ENCODE measurements around the gene CEP104.
A peak's percentile ranks its signal among the peaks of the same experiment; 100 is the strongest.

CEP104 gene

DNA sequence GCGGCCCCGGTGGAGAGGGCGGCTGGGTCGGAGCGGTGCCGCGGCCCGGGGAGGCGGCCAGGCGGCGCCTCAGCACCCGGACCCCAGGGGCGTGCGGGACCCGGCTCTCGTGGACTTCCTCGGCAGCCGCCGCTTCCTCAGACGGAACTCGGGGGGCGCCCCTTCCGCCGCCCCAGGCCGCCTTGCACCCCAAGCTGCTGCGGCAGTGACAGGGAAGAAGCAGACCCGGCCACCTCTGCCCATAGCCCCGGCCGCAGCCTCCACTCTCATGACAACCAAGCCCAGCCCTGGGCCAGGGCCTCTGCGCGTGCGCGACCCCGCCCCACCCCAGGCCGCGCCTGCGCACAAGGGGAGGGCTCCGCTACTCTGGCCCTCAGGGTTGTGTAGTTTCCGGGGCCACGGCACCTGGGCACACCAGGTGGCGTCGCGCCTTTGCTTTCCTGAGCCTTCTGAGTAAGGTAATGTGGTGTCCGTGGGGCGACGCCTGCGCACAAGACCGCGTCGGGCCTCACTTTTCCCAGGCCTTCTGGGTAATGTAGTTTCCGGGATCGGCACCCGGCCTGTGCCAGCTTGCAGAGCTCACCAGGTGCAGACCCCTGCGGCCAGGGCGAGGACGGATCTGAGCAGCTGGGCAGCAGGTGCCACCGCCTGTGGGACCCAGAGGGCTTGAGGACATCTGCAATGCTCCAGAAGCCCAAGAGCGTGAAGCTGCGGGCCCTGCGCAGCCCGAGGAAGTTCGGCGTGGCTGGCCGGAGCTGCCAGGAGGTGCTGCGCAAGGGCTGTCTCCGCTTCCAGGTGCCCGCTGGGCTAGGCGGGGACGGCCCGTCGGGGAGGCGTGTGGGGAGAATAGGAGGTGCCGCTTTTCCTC, at the start of gene CEP104, which contains the start of gene DFFB:
Gene CEP104 (minus strand): TSS at position 289 of the 868 bp plus-strand sequence. CDS start 4,804 bp downstream, outside the sequence.
Gene DFFB (plus strand): TSS at position 554 of the 868 bp plus-strand sequence. CDS start 128 bp downstream, at position 682.
- peak; percentile 91 to 95 for DNase-seq (ENCODE audit: low read depth in 2 of 2)

DNA sequence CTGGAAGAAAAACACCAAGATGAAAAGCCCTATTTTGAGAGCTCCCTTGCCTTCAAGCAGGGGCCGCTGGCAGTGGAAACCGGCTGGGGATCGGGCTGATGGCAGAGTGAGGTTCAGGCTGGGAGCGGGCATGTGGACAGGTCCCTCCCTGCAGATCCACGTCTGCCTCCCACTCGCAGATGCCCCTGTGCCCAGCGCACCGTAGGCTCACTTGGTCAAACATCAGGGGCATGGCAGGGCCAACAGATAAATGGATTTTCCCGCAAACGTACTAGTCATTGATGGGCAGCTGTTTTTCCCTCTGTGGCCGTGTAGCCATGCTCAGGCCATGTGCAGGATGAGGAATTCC, 49.6 kb upstream of the CEP104 start:
- no peak for DNase-seq (ENCODE audit: low read depth in 2 of 2)

GRCh38 chr1:3905953-3906671, 49.1 kb upstream of the CEP104 start:
- DNase-seq (ENCODE audit: low read depth in 2 of 2), result no peak

DNA sequence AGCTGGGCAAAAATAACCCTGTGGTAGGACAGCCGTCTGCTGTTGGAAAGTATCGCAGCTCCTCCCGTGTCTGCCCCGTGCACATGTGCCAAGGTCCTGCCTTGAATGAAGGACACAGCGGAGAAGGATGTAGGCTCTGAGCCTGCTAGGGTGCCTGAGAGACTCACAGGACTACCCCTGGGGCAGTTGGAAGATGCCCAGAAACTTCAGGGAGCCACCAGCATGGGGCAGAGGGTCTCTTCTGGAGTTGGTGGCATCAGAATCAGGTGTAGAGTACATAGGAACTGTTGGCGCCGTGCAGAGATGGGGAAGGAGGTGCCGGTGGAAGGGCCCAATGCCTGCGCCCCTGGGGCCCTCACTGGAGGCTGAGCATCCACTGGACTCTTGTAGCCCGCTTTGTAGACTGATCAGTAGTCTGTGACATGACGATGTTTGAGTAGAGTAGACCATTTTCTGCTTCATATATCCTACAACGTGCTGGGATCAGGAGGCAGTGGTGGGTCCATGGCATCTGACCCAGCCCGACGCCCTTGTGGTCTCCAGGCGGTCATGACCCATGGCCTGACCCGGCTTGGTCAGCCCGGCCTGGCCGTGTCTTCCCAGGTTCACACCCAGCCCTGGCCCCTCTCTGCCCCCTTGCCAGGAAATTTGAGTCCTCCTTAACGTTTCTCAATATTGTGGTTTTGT, 48.4 kb upstream of the CEP104 start:
- no peak for DNase-seq (ENCODE audit: low read depth in 2 of 2)

DNA sequence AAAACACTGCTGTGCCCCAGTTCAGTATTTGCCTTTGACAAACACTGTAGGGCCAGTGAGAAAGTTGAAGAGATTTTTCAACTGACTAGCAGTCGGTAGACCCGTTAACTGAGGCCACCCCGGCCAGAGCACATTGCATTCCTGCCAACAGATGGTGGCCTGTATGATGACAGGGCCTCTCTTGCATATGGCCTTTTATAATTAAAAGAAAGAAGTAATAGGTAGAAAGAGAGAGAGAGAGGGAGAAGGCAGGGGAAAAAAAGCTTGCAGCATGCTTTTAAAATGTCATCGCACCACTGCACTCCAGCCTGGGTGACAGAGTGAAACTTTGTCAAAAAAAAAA, 47.8 kb upstream of the CEP104 start:
- no peak for DNase-seq (ENCODE audit: low read depth in 2 of 2)

DNA sequence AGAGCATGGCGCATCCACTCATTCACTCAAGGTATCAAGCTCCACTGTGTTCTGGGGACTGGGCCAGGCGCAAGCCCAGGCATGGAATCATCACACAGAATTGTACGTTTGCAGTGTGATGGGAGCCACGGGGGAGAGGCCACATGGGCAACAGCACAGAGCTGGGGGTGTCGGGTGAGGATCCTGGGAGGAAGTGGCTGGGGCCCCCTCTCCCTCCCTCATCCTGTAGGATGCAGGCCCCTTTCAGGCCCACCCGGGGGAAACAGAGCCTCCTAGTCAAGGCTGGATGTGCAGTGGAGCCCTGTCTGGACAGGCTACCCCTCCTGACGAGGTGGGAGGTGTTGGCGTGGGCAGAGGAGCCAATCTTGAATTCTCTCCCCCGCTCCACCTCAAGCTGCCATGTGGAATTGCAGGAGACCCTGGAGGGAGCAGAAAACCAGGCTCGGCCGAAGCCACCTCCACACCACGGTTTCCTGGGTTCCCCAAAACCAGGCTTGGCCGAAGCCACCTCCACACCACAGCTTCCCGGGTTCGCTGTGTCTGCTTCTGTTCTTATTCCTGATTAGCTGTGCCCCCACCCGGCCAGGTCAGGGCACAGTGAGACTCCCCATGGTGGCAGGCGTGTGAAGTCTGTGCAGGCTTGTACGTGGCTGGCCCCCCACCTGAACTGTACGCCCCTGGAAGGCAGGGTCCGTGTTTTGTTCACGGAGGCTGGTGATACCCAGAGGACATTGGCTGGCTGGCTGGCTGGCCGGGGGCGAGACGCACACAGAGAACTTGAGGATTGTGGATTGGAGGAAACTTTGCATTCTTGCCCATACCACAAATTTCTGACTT, 47.2 kb upstream of the CEP104 start:
- DNase-seq (ENCODE audit: low read depth in 2 of 2), result no peak

GRCh38 chr1:3903141-3904005, 46.4 kb upstream of the CEP104 start:
- no peak for DNase-seq (ENCODE audit: low read depth in 2 of 2)

- no peak for DNase-seq (ENCODE audit: low read depth in 2 of 2)
These were observed 45.6 kb upstream of the CEP104 start for GRCh38 chr1:3902571-3903091.

GRCh38 chr1:3902111-3902511, 45.1 kb upstream of the CEP104 start:
- no peak for DNase-seq (ENCODE audit: low read depth in 2 of 2)

DNA sequence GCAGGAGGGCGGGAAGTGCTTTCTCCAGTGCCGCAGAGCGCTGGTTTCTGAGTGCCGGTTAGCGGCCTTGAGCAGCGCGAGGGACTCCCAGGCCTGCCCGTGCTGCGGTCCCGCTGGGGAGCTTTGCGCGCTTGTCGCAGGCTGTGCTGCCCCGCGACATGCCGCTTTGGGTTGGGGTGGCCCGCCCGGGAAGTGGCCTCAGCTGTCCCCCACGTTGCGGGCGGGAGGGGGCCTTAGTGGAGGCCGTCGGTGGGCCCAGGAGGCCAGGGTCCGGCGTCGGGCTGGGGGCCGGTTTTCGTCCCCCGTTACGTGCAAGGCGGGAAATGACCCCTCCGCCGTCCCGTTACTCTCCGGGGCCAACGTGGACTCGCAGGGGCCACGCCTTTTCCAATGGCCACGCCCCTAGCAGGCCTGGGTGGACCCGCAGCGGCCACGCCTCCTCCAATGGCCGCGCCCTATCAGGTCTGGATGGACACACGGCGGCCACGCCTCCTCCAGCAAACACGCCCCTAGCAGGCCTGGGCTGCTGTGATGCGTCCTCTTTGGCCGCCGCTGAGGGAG, 44.0 kb upstream of the CEP104 start:
- DNase-seq (ENCODE audit: low read depth in 2 of 2), result peak; percentile 68 to 73

DNA sequence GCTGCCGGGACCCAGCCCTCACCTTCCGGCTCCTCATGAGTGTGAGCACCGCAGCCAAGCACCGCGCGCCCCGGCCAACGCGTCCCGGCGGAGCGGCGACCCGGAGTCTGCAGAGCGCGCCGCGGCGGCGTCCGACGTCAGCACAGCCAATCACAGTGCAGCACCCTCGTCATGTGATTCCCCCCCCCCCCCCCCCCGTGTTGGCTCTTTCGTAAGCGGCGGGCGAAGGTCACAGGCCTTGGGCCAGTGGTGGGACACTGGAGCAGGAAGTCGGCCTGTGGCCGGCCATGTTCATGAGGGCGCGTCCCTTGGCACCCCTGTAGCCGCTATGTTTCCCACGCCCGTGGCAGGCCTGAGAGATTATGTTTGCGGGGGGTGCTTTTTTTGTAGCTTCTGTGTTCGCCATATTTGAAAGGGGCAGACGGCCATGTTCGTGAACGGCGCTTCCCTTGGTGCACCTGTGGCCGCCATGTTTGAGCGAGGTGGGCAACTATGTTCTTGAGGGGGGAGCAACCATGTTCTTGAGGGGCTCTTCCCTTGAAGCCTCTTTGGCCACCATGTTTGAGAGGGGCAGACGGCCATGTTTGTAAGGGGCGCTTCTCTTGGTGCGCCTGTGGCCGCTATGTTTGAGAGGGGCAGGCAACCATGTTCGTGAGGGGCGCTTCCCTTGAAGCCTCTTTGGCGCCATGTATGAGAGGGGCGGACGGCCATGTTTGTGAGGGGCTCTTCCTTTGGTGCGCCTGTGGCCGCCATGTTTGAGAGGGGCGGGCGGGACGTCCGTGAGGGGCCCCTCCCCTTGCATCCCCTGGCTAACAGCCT, 43.3 kb upstream of the CEP104 start, which contains the start of gene C1orf174:
Gene C1orf174 (minus strand): TSS at position 123 of the 819 bp plus-strand sequence. CDS start 86 bp downstream, at position 37.
- peak; percentile 87 to 95 for DNase-seq (ENCODE audit: low read depth in 2 of 2)

DNA sequence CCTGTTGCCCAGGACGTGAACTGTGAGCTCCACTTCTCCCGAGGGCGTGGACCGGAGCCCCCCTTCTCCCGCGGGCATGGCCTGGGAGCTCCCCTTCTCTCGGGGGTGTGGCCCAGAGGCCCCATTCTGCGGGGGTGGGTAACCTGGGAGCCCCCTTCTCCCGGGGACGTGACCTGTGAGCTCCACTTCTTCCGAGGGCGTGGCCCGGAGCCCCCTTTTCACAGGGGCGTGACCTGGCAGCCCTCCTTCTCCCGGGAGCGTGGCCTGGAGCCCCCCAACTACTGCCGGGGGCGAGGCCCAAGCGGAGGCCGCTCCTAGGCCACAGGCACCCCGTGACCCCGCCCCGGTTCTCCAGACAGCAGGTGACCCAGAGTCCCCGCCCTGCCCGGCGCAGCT, 42.7 kb upstream of the CEP104 start:
- no peak for DNase-seq (ENCODE audit: low read depth in 2 of 2)

GRCh38 chr1:3898994-3899753, 42.2 kb upstream of the CEP104 start:
- DNase-seq (ENCODE audit: low read depth in 2 of 2), result no peak

GRCh38 chr1:3898475-3898735, 41.4 kb upstream of the CEP104 start:
- DNase-seq (ENCODE audit: low read depth in 2 of 2), result no peak

- DNase-seq (ENCODE audit: low read depth in 2 of 2), result no peak
These were observed 39.5 kb upstream of the CEP104 start for GRCh38 chr1:3896396-3897000.

- DNase-seq (ENCODE audit: low read depth in 2 of 2), result no peak
These were observed 38.9 kb upstream of the CEP104 start for GRCh38 chr1:3895951-3896325.

GRCh38 chr1:3895279-3895950, 38.4 kb upstream of the CEP104 start:
- DNase-seq (ENCODE audit: low read depth in 2 of 2), result no peak

Data from activated CD8-positive, alpha-beta memory T cell treated with anti-CD3 and anti-CD28 coated beads for 4 hours (primary cell).